T-cell (primary cell): ENCODE data around the gene ESRRB. TPM values are rescaled to one million over a fixed set of nuclear protein-coding genes. Genes with fewer than 3 reads are reported as not detected.

Experiments used
- ATAC-seq, 4 experiments: fragments of 200-7000 bp in 3 of 4; fragments of 150-1000 bp in 1 of 4; cut with Tn5 transposase; replicated peaks in 1 of 4; 1 replicate in 3 of 4; 2 replicates in 1 of 4; pipeline ENCODE4 v1.10.0; 2021; ENCODE audit warnings: moderate library complexity in 3 of 4, mild to moderate bottlenecking in 2 of 4, moderate number of reproducible peaks in 1 of 4
- CTCF ChIA-PET, 2 donors: fragments of 300-600 bp; sonication (Branson Sonifier 250); formaldehyde crosslinking; loops; one replicate each; lab custom pipeline; 2022; ENCODE audit warnings: antibody characterized with exemption in 2 of 2; lab: Charles Lee
- POLR2A ChIA-PET, 2 donors: fragments of 300-600 bp; sonication (Branson Sonifier 250); formaldehyde crosslinking; loops; one replicate each; lab custom pipeline; 2022; ENCODE audit warnings: antibody characterized with exemption in 2 of 2; lab: Charles Lee
- DNase-seq, 35 experiments: peaks; one replicate each; pipeline versions ENCODE4 v3.0.0 to v3.0.0-alpha.2; 2013 to 2023
- H3K27ac ChIP-seq: one replicate; pipeline ENCODE4 v1.5.1; 2013; ENCODE audit warnings: low read length
- H3K27me3 ChIP-seq, 2 experiments: replicated peaks in 1 of 2; 1 replicate in 1 of 2; 2 replicates in 1 of 2; pipeline versions ENCODE4 v1.6.1 to v1.7.0; 2013; ENCODE audit warnings: low read length in 1 of 2, mixed read lengths in 1 of 2; ENCODE audit not compliant: control insufficient read depth in 2 of 2, insufficient read depth in 2 of 2; ENCODE audit errors: extremely low read depth in 1 of 2
- H3K36me3 ChIP-seq, 2 donors: 1 replicate in 1 of 2; 2 replicates in 1 of 2; pipeline versions ENCODE4 v1.6.1 to v1.7.0; 2013; ENCODE audit warnings: low read length in 1 of 2; ENCODE audit not compliant: control insufficient read depth in 2 of 2, insufficient read depth in 1 of 2; ENCODE audit errors: extremely low read depth in 1 of 2
- H3K4me1 ChIP-seq, 2 experiments: 1 replicate in 1 of 2; 2 replicates in 1 of 2; pipeline versions ENCODE4 v1.6.1 to v1.7.0; 2013; ENCODE audit warnings: low read length in 2 of 2, mixed read lengths in 1 of 2; ENCODE audit not compliant: insufficient read depth in 2 of 2, control insufficient read depth in 1 of 2; ENCODE audit errors: extremely low read depth in 1 of 2
- H3K4me3 ChIP-seq, 2 donors: 1 replicate in 1 of 2; 2 replicates in 1 of 2; pipeline versions ENCODE4 v1.5.1 to v1.7.0; 2013; ENCODE audit warnings: mild to moderate bottlenecking in 2 of 2, low read length in 1 of 2, moderate library complexity in 1 of 2; ENCODE audit not compliant: control insufficient read depth in 1 of 2; ENCODE audit errors: extremely low read depth in 1 of 2
- H3K9me3 ChIP-seq: 2 replicates; pipeline ENCODE4 v1.7.0; 2013
- H3K27ac Mint-ChIP-seq, 2 donors: one replicate each; pipeline ENCODE4 v1.8.0; 2020 to 2021; ENCODE audit warnings: mild to moderate bottlenecking in 2 of 2, mixed read lengths in 2 of 2
- H3K27me3 Mint-ChIP-seq, 2 donors: one replicate each; pipeline ENCODE4 v1.8.0; 2021 to 2022; ENCODE audit warnings: mixed read lengths in 2 of 2
- H3K36me3 Mint-ChIP-seq: one replicate; pipeline ENCODE4 v1.8.0; 2021; ENCODE audit warnings: mixed read lengths
- H3K4me1 Mint-ChIP-seq, 3 donors: one replicate each; pipeline ENCODE4 v1.8.0; 2020 to 2022; ENCODE audit warnings: mixed read lengths in 3 of 3, mild to moderate bottlenecking in 1 of 3
- H3K4me3 Mint-ChIP-seq, 3 donors: one replicate each; pipeline ENCODE4 v1.8.0; 2020 to 2022; ENCODE audit warnings: mild to moderate bottlenecking in 3 of 3, mixed read lengths in 3 of 3, moderate library complexity in 3 of 3
- H3K9me3 Mint-ChIP-seq, 3 donors: one replicate each; pipeline ENCODE4 v1.8.0; 2020 to 2022; ENCODE audit warnings: mixed read lengths in 3 of 3
- WGBS: methylation state at CpG from one replicate; pipeline ENCODE4 v1.1.5; 2013; ENCODE audit warnings: missing lambda C conversion rate; ENCODE audit not compliant: insufficient coverage; 5-methylcytosine and 5-hydroxymethylcytosine counted together
- total RNA-seq, 35 experiments: library from RNA in 6 of 35; stranded (reverse) in 6 of 35; fragments of 120-200 nt in 1 of 35; gene quantifications; one replicate each; pipeline versions ENCODE4 v1.2.1 to v1.2.4 and lab custom pipeline; 2013 to 2026

ESRRB gene
- total RNA-seq (under 1 TPM in 4 of 5 donors, not detected in 1; 0.19 to 0.82 (median 0.29) TPM), total RNA-seq (lab: John Stamatoyannopoulos, UW) (0 to 0.49 (median 0.08) reads per million in 29 experiments)
- 0.13 TPM for total RNA-seq (2013)

GRCh38 chr14:76375947-76376404 lies at the start of gene ESRRB:
Gene ESRRB (plus strand): TSS chr14:76376137. CDS start chr14:76376402, 265 bp downstream.
- CTCF ChIA-PET: no interaction called here

DNA sequence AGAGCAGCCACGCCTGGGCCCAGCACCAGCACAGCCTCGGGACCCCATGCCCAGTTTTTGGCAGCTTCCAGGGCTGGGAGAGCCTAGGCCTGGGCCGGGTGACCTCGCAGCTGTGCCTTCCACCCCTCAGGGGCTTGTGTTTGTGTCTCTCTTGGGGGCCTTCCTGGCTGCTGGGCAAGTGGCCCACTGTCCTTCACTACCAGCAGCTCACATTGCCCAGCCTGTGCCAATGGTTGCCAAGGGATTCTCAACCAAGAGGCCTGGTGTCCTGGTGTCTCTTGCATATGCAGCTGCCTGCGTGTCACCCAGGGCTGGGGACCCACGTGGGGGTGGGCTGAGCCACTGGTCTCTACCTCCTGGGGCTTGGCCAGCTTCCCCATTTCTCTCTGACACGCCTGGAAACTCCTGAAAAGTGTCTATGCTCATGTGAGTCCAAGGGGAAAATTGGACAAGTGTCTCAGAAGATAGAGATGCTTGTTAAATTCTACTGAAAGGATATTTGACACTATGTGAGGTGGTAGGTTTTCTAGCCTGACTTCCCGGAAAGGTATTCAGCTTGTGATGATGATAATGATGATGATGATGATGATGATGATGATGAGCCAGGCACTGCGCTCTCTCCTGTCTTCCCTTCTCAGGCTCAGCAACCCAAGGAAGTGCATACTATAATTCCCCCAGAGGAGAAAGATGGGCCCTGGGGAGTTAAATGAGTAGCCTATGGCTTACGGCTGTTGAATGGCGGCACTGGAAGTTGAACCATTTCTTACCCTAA lies 48.8 kb upstream of the ESRRB start:
- Histone ChIP-seq H3K27ac (no peak overlapping the region), H3K4me1 (no peaks in the 10 kb centered on the region), H3K4me3 (no peak overlapping the region), H3K9me3 (no peaks in the 10 kb centered on the region), H3K36me3 (no peaks in the 10 kb centered on the region), H3K27me3 (peaks cover 5 to 46% of the 10 kb centered on the region in 2 experiments)
- Mint-ChIP-seq H3K36me3 (no peaks in the 10 kb centered on the region), H3K4me3 (no peak overlapping the region), H3K27me3 (peaks cover 45 to 56% of the 10 kb centered on the region in 2 donors), H3K27ac (no peak overlapping the region), H3K4me1 (no peaks in the 10 kb centered on the region), H3K9me3 (no peaks in the 10 kb centered on the region)
- ATAC-seq (no peak), DNase-seq (no peak)
- POLR2A ChIA-PET: no interaction called here
- CTCF ChIA-PET: no interaction called here
- 61% methylated on average over 7 of the region's 11 CpGs for WGBS

More at GRCh38 chr14:76375947-76376404, at the start of gene ESRRB:
- no peak within 1 kb of the TSS for H3K27ac ChIP-seq
- Mint-ChIP-seq H3K27ac (no peak within 1 kb of the TSS), H3K27me3 (peaks cover 57 to 77% of the 10 kb centered on the region in 2 donors), H3K4me1 (peaks cover 0 to 3% (median 3%) of the 10 kb centered on the region in 3 donors), H3K9me3 (no peaks in the 10 kb centered on the region), H3K4me3 (no peak within 1 kb of the TSS), H3K36me3 (no peaks in the 10 kb centered on the region)
- H3K36me3 ChIP-seq: no peaks in the 10 kb centered on the region
- H3K4me1 ChIP-seq: no peaks in the 10 kb centered on the region
- whole genome bisulfite sequencing: 7% methylated on average over 29 of the region's 29 CpGs
- H3K4me3 ChIP-seq: no peak within 1 kb of the TSS
- H3K9me3 ChIP-seq: no peaks in the 10 kb centered on the region
- peaks cover 5 to 61% of the 10 kb centered on the region in 2 experiments for H3K27me3 ChIP-seq
- ATAC-seq (no peak), DNase-seq (no peak)
- POLR2A ChIA-PET: no interaction called here

DNA sequence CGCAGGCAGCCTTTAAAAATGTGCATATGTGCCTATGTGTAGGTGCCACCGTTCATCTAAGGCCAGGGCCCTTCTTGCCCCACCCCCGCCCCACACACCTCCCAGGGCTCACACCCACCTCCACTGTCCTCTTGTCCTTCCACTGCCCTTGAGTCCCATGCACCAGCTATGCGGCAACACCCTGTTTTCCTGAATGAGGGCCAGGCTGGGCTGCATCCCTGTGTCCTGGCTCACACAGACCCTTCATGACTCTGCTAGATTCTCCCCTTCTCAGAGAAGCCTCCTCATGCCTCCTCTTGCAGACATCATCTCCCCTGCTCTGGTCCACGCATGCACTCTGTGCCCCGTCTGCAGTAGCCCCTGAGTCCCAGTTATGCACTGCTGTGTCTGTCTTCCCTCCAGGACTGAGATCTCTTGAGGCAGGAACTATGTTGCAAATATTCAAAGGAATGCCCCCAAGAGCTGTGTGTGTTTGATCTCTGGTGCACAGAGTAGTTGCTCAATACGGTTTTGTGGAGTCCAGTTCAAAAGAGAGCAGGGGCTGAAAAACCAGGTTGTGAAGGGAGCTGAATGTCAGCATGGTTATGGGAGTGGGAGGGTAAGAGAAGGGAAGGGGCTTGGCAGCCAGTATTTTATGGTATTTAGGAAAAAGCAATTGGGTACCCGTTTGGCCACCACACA lies 47.3 kb upstream of the ESRRB start:
- no peak for ATAC-seq
- no peaks in the 10 kb centered on the region for H3K36me3 ChIP-seq
- no peak overlapping the region for H3K4me3 ChIP-seq
- no peaks in the 10 kb centered on the region for H3K4me1 ChIP-seq
- H3K4me3 Mint-ChIP-seq: no peak overlapping the region
- no peak for DNase-seq
- CTCF ChIA-PET: no interaction called here
- no peaks in the 10 kb centered on the region for H3K9me3 Mint-ChIP-seq
- H3K27me3 ChIP-seq: peaks cover 5 to 45% of the 10 kb centered on the region in 2 experiments
- WGBS: 66% methylated on average over 5 of the region's 8 CpGs
- no peaks in the 10 kb centered on the region for H3K9me3 ChIP-seq
- H3K27ac Mint-ChIP-seq: no peak overlapping the region
- H3K27me3 Mint-ChIP-seq: peaks cover 40 to 49% of the 10 kb centered on the region in 2 donors
- POLR2A ChIA-PET: no interaction called here
- H3K27ac ChIP-seq: no peak overlapping the region
- no peaks in the 10 kb centered on the region for H3K36me3 Mint-ChIP-seq
- no peaks in the 10 kb centered on the region for H3K4me1 Mint-ChIP-seq

DNA sequence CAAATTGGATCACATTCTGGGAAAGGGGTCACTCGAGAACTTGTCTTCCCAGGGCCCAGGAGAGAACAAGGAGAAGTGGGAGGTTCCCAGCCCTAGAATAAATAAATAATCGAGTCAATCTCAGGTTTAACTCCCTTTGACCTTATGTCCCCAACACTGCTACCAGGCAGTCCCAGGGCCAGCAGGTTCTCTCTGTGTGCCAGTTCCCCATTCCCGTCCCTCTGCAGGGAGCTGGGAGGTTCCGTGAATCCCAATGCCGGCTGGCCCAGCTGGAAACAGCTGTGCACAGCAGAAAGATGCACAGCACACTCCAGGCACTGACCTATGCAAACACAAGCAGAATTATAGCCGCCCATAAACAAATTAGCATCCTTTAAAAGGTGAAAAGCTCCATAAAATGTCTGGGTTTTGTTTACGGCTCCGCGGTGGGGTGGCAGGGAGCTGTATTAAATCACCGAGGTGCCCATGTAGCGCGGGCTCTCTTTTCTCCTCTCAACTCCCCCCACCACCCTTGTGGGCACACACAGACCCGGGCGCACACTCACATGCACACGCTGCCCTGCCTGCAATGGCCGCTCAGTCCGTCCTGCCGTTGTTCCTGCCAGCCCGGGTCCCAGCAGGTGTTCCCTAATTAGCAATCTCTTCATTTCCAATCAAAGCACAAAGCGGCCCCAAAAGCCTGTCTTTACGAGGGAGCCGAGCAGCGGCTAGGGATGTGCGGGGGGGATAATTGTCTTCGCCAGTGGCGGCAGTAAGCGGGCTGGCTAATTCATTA lies 46.6 kb upstream of the ESRRB start:
- POLR2A ChIA-PET: no interaction called here
- no peaks in the 10 kb centered on the region for H3K36me3 Mint-ChIP-seq
- no peak overlapping the region for H3K4me3 ChIP-seq
- no peak for ATAC-seq
- no peak overlapping the region for H3K27ac Mint-ChIP-seq
- H3K9me3 ChIP-seq: no peaks in the 10 kb centered on the region
- no peak overlapping the region for H3K4me3 Mint-ChIP-seq
- no peaks in the 10 kb centered on the region for H3K4me1 Mint-ChIP-seq
- no peaks in the 10 kb centered on the region for H3K36me3 ChIP-seq
- no peaks in the 10 kb centered on the region for H3K4me1 ChIP-seq
- no peak for DNase-seq
- peaks cover 5 to 44% of the 10 kb centered on the region in 2 experiments for H3K27me3 ChIP-seq
- H3K27ac ChIP-seq: no peak overlapping the region
- 12% methylated on average over 12 of the region's 27 CpGs for WGBS
- H3K27me3 Mint-ChIP-seq: peaks cover 40 to 49% of the 10 kb centered on the region in 2 donors
- CTCF ChIA-PET: no interaction called here
- H3K9me3 Mint-ChIP-seq: no peaks in the 10 kb centered on the region

DNA sequence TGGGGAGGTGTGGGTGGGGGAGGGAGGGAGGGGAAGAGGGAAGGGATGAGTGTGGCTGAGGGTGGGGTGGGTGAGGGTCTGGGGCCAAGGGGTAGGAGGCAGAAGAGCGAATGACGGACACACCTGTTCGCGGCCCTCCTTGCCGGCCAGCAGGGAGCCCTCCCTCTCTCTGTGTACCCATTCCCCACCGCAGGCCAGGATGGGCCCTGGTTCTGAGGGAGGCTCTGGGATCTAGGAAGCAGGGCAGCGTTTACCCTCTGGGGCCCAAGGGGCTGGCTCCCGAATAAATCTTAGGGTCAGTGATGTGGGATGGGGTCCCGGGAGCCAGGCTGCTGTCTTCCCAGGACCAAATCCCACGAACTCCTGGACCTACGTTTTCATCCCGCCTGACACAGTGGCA lies 46.0 kb upstream of the ESRRB start:
- WGBS: 73% methylated on average over 5 of the region's 12 CpGs

More for the DNA sequence above, 46.0 kb upstream of the ESRRB start:
- ATAC-seq (no peak), DNase-seq (no peak)
- Histone ChIP-seq H3K9me3 (no peaks in the 10 kb centered on the region), H3K4me1 (no peaks in the 10 kb centered on the region), H3K27ac (no peak overlapping the region), H3K36me3 (no peaks in the 10 kb centered on the region), H3K27me3 (peaks cover 5 to 45% of the 10 kb centered on the region in 2 experiments), H3K4me3 (no peak overlapping the region)
- Mint-ChIP-seq H3K27ac (no peak overlapping the region), H3K27me3 (peaks cover 40 to 49% of the 10 kb centered on the region in 2 donors), H3K9me3 (no peaks in the 10 kb centered on the region), H3K4me3 (no peak overlapping the region), H3K4me1 (no peaks in the 10 kb centered on the region), H3K36me3 (no peaks in the 10 kb centered on the region)
- POLR2A ChIA-PET: no interaction called here
- CTCF ChIA-PET: no interaction called here
